DMS53 treated with DMSO at 0.1 percent for 48 hours (cell line): ENCODE measurements around the gene DHX35.

ENCODE experiments used
- DNase-seq: peaks from one replicate; lab custom pipeline; 2025; ENCODE audit not compliant: unreplicated experiment; lab: John Stamatoyannopoulos, UW

DHX35 gene, protein sequence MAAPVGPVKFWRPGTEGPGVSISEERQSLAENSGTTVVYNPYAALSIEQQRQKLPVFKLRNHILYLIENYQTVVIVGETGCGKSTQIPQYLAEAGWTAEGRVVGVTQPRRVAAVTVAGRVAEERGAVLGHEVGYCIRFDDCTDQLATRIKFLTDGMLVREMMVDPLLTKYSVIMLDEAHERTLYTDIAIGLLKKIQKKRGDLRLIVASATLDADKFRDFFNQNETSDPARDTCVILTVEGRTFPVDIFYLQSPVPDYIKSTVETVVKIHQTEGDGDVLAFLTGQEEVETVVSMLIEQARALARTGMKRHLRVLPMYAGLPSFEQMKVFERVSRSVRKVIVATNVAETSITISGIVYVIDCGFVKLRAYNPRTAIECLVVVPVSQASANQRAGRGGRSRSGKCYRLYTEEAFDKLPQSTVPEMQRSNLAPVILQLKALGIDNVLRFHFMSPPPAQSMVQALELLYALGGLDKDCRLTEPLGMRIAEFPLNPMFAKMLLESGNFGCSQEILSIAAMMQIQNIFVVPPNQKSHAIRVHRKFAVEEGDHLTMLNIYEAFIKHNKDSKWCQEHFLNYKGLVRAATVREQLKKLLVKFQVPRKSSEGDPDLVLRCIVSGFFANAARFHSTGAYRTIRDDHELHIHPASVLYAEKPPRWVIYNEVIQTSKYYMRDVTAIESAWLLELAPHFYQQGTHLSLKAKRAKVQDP

DNA sequence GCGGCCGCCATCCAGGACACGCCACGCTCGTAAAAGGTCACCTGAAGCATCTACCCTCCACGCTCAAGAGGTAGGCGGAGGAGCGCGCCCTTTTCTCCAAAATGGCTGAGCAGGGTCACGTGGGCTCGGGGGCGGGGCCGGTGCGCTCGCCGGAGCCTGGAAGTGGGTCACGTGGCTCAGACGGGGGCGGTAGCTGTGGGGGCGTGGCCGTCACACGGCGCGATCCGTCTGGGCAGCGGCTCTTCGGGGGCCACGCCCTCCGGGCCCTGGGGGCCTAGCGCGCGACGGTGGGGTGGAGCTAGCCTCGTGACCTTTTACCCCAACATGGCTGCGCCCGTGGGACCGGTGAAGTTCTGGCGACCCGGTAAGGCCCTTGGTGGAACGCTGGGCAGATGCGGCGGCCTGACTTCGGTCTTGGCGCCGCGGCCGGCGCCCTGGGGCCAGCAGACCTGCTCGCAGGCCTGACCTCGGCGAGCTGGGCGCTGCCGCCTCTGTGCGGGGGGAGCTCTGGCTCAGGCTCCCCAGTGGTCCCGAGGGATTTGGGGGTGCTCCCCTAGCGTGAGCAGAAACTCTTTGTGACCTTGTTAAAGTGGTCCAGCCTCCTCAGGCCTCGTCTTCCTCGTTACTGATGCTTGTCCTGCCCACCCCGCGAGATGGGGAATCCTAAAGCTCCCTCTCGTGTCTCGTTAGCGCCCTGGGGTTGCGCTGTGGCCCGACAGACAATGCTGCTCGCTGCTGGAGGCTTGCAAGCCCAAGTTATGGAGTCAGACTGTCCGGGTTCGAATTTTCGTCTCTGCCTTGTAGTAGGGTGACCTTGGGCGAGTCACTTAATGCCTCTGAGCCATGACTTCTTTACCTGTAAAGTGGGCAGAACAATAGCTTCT lies at the start of gene DHX35:
DHX35 (plus strand) TSS at position 301 of the 884 bp plus-strand sequence; CDS start at position 325, 24 bp downstream.
- DNase-seq: peak; percentile 93

DNA sequence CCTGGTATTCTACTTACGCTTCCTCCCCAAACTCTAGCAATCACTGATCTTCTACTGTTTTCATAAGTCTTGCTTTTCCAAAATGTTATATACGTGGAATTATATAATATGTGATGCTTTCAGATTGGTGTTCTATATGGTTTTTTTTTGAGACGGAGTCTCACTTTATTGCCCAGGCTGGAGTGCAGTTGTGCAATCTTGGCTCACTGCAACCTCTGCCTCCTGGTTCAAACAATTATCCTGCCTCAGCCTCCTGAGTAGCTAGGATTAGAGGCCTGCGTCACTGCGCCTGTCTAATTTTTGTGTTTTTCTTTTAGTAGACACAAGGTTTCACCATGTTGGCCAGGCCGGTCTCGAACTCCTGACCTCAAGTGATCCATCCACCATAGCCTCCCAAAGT lies 46.8 kb upstream of the DHX35 start:
- no peak for DNase-seq

DNA sequence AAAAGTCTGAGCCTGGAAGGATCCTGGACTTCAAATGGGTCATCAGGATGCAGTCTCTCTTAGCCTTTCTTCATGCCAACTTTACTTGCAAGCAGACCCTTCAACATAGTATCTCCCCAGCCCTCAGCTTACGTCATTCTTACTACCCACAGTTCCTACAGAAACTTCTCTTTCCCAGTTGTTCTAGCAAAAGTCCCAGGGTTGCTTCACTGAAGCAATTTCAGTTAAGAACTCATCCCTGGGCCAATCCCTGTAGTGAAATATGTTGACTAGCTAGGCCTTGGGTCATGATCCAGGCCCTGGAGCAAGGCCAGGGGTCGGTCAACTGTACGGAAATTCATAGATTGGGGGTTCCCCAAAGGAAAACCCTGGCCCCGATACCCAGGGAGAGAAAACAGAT lies 44.5 kb upstream of the DHX35 start:
- no peak for DNase-seq

DNA sequence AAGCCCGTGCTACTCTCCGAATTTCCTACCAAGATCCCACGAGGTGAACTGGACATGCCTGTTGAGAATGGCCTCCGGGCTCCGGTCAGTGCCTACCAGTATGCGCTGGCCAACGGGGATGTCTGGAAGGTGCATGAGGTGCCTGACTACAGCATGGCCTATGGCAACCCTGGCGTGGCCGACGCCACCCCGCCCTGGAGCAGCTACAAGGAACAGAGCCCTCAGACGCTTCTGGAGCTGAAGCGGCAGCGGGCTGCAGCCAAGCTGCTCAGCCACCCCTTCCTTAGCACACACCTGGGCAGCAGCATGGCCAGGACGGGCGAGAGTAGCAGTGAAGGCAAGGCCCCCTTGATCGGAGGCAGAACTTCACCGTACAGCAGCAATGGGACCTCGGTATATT lies 44.0 kb upstream of the DHX35 start:
- no peak for DNase-seq

DNA sequence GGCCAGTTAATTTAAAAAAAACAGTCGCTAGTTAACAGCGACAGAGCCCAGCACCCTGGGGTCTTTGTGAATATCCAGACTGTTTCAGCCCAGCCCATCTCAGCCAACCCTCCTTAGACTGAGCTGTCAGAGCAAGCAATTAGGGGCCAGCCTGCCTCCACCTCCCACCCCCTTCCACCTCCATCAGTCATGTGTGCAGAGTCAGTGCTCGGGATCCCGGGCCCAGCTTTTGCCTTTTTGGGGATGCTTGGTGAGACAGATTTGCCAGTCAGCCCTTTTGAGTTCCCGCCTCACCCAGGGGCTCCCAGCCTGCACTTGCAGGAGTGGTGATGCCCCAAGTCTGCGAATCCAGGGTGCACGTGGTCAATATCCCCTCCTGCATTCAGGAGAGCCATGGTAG lies 42.5 kb upstream of the DHX35 start:
- DNase-seq: no peak

DNA sequence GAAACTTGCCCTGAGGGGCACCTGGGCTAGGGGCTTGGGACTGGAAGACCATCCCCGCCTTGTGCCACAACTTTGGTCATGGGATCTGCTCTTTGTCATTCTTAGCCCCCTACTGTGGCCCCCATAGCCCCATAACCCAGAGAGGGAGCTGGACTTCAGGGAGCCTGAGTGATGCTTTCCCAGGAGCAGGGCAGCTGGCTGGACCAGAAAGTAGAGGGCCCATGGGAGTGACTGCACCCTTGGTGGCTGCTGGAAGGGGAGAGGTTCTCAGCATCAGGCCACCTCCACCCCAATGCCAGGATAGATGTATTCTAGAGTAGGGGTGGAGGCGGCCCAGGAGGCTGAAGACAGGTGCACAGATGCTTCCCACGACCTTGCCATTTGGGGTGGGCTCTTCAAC lies 41.7 kb upstream of the DHX35 start:
- no peak for DNase-seq

DNA sequence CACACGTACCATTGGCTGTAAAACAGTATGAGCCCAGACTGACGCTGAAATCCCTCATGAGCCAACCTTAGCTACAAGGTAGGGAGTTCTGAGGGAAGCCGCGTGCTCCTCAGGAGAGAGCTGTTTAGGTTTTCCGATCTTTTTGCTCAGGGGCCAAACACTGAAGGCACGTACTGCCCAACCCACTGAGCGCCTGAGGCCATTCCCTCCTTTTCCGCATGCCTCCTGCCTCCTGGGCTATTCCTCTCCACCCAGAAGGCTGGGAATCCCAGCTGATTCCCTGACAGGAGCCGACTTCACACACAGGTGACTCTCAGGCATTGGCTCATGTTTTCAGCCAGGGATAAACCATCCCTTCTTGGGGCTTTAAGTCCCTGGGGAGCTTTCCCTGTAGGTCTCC lies 41.3 kb upstream of the DHX35 start:
- DNase-seq: no peak

DNA sequence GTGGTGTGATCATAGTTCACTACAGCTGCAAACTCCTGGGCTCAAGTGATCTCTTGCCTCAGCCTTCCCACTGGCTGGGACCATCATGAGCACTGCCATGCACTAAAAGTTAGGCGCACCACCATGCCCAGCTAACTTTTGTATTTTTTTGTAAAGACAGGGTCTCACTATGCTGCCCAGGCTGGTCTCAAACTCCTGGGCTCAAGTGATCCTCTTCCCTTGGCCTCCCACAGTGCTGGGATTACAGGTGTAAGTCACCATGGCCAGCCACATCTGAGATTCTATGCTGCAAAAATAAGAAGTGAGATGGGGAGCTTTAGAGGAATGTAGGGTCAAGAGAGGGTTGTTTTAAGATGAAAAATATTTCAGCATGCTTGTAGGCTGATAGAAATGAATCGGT lies 37.4 kb upstream of the DHX35 start:
- DNase-seq: no peak

DNA sequence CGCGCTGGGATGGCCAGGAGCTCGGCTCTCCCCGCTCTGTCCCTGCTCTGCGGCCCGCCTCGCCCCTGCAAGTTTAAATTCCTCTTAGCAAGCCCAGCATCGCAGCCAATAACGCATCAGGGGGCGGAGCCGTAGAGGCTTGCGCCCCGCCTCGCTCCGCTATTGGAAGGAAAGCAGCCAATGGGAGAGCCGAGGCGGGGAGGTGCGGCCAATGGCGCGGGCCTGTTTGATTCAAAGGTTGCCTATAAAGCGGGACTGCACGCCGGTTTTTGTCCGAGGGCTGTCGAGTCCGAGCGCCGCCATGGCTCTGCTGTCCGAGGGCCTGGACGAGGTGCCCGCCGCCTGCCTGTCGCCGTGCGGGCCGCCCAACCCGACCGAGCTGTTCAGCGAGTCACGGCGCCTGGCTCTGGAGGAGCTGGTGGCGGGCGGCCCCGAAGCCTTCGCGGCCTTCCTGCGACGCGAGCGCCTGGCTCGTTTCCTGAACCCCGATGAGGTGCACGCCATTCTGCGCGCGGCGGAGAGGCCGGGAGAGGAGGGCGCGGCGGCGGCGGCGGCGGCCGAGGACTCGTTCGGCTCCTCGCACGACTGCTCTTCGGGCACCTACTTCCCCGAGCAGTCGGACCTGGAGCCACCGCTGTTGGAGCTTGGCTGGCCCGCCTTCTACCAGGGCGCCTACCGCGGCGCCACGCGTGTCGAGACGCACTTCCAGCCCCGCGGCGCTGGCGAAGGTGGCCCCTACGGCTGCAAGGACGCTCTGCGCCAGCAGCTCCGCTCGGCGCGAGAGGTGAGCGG lies 35.8 kb upstream of the DHX35 start, which contains the start of gene FAM83D:
FAM83D (plus strand) TSS at position 276 of the 792 bp plus-strand sequence; CDS start at position 302, 26 bp downstream.
- peak; percentile 97 for DNase-seq

DNA sequence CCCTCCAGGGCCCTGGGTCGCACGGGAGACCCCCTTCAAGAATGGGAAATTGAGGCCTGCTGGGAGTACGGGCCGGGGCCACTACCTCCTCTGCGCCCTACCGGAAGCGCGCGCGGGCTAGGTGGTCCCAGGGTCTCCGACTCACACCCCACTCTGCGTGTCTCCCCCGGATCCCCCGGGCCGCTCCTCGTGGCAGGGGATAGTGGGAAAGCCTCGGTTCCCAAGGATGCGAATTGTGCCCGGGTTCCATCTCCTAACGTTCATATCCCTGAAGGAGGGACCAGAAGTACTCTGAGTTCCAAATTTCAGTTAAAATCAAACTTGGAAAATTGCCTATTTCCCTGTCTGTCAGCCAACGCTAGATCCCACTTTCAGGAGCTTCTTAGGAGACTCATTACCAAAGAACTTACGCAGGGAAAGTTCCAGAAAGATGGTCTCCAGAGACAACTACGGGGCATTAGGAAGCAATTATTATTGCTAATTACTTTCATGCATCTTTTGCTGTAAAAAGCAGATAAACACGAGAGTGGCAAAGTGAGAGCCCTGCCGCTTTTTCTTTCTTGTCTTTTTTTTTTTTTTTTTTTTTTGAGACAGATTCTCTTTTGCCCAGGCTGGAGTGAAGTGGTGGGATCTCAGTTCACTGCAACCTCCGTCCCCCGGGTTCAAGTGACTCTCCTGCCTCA lies 35.1 kb upstream of the DHX35 start:
- DNase-seq: no peak

DNA sequence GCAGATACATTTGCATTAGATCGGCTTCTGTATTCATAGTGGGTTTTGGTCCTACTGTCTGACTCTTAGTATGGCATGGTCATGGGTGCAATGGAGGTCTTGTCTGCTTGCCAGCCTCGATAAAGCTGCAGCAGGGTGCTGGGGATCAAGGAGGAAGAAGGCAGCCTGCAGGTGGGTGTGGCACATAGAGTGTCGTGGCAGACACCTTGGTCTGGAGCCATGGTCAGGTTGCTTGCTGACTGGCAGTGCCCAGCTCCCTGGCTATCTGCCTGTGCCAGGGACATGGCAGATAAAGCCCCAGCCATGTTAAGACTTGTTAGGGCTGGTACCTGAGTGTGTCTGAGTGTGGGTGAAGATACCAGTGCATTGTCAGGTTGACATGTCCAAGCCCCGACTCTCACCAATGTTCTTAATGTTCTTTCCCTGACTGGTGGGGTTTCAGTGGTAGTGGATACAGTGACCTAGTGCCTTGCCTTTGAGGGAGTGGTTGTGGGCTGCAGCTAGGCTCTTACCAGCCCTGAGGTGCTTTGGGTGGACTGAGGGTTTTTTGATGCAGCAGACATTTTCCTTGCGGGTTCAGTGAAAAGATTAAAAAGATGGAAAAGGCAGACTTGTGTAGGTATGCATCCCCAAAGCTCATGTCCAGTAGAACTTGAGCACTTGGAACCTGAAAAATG lies 34.1 kb upstream of the DHX35 start:
- DNase-seq: no peak

DNA sequence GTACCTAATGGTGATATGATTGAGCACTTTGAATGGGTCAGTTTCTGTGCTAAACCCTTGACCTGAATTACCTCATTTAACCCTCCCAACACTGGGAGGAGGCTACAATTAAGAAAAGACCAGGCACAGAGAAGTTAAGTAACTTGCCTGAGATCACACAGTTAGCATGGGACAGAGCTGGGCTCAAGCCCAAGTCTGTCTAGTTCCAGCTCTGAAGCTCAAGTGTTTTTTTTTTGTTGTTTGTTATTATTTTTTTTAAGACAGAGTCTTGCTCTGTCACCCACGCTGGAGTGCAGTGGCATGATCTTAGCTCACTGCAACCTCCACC lies 31.9 kb upstream of the DHX35 start:
- DNase-seq: no peak

DNA sequence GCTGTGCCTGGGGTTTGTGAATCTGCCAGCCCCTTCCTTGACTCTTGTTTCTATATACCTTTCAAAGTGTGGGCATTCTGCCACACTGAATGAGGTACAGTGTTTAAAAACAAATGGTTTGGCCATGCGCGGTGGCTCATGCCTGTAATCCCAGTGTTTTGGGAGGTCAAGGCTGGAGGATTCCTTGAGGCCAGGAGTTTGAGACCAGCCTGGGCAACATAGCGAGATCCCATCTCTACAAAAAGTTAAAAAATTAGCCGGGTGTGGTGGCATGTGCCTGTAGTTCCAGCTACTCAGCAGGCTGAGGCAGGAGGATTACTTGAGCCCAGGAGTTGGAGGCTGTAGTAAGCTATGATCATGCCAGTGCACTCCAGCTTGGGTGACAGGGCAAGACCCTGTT lies 30.2 kb upstream of the DHX35 start:
- no peak for DNase-seq

DNA sequence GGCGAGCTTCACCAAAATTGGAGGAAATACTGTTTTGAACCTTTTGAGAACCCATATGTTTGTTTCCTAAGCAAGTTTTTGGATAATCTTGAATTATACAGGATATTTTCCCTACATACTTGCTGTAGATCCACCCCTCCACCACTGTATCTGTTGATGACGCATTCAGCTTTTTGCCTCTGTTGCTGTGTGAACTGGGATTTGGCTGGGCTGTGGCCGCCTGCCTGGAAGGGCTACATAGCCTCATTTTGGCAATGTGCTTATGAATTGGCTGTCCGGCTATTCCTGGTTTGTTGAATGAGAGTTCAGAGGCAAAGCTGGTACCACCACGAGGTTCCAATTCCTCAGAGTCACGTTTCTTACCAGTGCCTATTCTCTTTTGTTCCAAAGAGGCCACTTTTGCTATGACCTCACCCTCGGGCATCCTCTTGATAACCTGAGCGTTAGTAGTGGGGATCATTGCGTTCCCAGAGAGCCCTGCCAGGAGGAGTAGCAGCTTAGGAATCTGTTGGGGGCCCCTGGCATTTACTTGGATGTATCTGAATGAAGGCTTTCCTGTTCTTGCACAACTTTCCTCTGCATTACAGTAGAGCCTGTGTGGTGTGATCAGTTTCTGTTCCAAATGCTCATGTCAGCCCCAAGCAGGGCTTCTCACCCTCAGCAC lies 29.6 kb upstream of the DHX35 start:
- DNase-seq: no peak

DNA sequence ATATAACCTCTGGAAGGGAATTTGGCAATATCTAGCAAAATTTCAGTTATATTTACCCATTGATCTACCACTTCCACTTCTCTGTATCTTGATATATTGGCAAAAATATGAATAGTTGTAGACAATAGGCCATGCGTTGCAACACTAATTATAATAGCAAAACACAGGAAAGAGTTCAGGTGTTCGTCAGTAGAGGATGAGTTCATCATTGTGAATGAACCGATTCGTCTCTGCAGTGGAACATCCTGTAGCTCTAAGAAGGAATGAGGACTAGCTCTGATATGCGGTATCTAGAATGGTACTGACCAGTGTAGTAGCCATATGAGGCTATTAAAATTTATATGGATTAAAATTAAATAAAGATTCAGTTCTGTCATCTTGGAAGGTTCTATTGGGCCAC lies 27.6 kb upstream of the DHX35 start:
- DNase-seq: no peak

DNA sequence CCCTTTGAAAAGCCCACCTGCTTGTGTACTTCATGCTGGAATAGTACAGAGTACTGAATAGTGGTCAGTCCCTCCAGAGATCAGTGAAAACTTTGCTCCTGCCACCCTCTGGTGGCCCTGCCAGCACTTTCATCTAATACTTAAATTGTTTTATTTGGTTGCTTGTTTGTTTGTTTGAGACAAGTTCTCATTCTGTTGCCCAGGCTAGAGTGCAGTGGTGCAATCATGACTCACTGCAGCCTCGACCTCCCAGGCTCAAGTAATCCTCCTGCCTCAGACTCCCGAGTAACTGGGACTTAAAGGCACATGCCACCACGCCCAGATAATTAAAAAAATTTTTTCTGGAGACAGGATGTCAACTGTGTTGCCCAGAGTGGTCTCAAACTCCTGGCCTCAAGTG lies 26.9 kb upstream of the DHX35 start:
- no peak for DNase-seq

DNA sequence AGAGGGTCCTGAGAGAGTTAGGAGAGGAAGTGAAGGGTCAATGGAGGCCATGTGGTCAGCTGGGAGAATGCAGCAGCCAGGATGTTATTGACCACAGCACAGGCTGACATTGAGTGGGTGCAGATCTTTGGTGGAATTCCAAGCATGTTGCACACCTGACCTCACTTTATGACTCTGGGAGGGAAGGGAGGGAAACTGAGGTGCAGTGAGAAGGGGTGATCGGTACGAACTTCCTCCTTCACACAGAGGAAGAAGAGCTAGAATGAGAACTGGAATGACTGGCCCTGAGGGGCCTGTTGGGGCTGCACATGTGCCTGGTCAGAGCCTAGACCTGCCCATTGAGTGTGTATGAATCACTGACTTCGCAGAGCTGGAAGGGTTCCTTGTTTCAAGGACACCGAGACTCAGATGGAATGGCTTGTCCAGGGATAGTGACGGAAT lies 26.2 kb upstream of the DHX35 start:
- no peak for DNase-seq

DNA sequence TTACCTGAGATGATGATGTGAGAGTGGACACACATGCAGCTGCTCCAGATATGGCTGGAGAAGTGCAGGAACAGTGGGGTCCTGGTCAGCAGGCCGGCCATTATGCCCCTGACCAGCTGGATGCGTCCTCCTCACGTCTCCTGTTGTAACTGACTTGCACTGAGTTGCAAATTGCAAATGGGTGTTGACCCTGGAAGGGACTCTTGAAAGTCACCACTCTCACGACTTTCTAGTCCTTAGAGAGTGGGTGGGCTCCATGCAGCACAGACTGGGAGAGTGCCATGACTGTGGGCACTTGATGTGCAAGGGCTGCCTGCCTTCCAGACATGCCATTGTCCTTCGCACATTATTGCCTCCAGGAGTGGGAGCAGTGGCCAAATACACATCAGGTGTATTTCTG lies 25.1 kb upstream of the DHX35 start:
- no peak for DNase-seq

DNA sequence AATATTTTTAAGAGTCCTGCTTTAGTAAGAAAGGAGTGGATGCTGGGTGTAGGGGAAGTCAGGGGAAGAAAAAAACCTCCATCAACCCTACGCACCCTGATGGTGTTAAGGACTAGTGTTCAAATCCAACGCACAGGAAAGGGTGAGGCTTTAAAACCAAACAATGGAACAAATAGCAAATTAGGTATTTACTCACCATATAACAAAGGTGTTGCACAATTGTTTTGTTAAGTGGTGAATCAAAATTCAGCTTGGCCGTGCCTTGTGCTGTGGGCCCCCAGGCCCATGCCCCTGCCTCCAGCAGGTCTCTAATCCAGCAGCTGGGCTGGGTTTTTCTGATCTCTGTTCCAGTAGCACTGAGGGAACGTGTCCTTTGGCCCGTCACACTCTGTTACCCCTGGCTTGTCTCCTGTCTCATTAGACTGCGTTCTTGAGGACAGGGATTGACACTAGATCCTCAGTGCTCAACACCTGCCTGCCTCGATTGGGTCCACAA lies 24.1 kb upstream of the DHX35 start:
- DNase-seq: no peak
